HG03378 (cell line): ENCODE data around the gene KRT33B.
"Not testable (repeated sequence)": the region's sequence is repeated elsewhere in the genome, so short reads cannot be mapped to it uniquely, and the experiment has no call there.

Experiments
- ATAC-seq: cut with Tn5 transposase; IDR thresholded peaks from one replicate; pipeline ENCODE4 v1.9.1; 2021; ENCODE audit warnings: mild to moderate bottlenecking, moderate library complexity; ENCODE audit not compliant: unreplicated experiment

Gene KRT33B

DNA sequence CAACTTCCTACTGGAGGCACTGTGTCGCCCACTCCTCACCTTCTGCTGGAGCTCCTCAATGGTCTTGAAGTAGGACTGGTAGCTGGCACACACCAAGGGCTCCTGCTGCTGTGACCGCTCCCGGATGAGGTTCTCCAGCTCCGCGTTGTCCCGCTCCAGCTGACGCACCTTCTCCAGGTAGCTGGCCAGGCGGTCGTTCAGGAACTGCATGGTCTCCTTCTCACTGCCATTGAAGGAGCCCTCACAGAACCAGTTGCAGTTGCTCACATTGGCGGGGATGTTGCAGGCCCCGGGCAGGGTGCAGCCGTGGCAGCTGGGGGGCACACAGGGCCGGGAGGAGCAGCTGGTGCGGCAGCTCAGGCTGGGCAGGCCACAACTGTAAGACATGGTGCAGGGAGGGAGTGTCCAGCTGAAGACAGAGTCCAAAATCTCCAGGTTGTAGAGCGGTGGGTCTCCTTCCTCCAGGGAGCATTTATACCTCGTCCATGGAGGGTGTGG lies 19.2 kb downstream of the KRT33B start, which contains the start of gene KRT33A:
TSS of gene KRT33A (minus strand) at position 448 of the 498 bp plus-strand sequence. CDS start at position 387, 61 bp downstream.
- ATAC-seq: not testable (repeated sequence)

DNA sequence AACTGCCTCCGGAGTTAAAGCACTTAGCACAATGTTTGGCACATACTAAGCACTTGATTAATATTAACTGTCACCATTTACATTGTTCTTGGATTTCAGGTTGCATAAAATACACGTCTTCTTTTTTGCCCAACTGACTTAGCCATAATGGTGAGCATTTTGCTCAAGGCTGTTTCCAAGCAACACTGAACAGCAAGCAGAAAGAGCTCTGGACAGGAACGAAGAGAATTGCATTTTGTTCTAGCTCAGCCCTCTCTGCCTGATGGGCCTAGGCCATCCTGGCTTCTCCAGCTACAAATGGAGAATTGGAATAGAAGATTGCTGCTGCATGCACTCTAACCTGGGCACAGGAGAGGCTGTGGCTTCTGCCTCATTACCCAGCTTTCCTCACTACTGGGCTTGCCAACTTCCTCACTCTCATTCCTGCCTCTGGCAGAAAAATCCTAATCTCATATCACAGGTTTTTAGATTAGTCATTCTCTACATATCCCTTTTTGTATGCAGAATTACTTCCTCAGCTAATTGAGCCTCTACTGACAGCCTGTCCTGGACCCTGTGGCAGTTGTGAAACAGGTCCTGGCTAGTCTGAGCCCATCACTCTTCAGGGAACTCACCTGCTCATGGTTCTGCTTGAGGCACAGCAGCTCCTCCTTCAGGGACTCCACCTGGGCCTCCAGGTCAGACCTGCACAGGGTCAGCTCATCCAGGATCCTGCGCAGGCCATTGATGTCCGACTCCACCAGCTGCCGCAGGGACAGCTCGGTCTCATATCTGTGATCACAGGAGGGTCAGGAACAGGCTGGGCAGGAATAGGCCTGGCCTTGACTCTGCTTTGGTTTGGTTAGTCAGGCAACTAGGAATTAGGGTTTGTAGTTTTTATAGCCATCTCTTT lies 21.5 kb downstream of the KRT33B start:
- ATAC-seq: no peak

DNA sequence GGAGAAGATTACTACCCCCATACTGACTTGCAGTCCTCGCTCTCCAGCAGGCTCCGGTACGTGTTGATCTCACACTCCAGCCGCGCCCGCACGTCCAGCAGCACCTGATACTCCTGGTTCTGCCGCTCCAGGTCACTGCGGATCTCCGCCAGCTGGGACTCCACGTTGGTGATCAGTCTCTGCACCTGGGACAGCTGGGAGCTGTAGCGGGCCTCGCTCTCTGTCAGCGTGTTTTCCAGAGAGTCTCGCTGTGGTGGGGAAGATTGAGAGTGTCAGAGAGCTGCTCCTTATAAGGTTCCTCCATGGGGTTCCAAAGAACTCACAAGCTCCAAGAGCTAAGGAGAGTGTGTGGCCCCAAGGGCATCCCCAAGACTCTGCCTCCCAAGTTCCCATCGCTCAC lies 23.2 kb downstream of the KRT33B start:
- ATAC-seq: not testable (repeated sequence)

DNA sequence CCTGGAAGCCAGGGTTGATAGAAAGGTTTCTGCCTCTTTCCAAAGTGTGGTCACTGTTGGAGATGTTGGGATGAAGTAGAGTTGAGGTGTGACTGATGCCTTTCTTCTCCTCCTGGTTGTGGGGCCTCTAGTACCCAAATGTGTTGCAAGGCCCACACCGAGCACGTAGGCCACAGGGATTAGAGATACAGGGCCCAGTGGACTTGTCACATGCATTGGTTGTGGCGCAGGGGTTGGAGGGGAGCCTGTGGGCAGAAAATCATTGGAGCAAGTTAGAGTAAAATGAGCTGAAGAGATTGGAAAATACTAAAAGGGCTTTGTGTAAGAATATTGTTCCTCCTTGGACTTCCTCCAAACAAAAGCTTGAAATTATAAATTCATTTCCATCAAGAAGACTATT lies 23.6 kb downstream of the KRT33B start:
- ATAC-seq: no peak

DNA sequence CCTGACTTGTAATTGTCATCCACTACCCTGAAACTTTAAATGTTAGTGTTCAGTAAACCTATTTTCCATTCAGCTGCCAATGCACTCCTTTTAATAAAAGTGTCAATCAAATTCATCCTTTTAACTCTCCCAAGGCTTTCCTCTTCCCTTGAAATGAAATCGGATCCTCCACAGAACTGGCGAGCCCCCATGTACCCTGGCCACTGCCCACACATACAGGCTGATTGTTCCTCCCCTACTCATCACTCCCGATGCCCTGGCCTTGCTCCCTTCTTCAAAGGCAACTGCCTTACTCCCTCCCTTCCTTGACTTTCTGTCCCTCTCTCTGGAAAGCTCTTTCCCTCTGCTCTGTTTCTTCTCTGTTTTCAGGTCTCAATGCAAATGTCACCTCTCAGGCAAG lies 26.6 kb downstream of the KRT33B start:
- ATAC-seq: no peak

DNA sequence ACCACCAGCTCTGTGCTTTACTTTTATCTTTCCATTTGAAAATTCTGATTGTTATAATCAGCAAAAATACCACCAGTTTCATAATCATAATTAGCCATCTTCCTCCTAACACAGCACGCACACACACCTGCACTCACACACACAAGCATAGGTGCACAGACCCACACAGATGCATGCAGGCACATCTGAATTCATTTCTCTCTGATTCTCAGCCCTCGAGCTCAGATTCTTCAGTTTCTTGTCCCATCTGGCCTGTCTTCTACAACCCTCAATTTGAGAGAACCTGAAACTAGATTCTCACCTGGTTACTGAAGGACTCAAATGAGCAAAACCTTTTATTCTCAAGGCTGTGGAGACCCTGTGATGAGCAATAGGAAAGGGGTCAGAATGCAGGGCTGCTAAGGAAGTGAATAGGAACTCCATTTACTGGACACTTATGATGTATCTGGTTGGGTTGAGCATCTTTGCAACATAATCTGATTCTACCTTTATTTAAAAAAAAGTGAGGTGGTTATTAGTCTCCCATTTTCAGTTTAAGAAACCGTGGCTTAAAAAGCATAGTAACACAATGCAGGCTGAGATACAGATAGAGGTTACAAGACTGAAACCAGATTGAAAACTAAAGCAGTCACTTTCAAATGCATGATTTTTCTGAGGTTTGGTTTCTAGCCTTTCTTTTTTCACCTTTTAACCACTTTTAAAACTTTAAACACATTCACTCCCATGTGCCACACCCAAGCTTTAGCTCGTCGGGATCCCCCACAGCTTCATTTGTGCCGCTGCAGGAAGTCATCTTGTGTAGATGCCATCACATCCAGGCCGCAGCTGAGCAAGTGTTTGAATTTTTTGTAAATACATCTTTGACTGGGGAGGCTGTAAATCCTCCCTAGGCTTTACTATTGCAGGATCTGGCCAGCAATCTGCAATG lies 28.4 kb downstream of the KRT33B start:
- no peak for ATAC-seq

DNA sequence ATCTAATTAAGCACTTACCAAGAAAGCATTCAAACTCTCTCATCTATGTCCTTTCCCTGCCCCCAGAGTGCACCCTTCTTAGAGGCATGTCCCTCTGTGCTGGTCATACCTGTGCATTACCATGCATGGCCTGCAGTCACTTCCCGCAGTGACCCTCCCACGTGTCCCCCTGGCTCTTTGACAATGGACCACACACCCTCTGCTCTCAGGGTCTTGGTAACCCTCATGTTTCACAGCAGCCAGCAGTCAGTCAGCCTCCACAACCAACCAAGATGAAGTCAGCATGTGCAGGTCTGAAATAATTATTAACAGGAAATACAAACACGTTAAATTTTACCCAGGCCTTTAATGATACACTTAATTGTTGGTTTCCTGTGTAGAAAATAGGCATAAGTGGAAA lies 29.1 kb downstream of the KRT33B start:
- ATAC-seq: no peak

DNA sequence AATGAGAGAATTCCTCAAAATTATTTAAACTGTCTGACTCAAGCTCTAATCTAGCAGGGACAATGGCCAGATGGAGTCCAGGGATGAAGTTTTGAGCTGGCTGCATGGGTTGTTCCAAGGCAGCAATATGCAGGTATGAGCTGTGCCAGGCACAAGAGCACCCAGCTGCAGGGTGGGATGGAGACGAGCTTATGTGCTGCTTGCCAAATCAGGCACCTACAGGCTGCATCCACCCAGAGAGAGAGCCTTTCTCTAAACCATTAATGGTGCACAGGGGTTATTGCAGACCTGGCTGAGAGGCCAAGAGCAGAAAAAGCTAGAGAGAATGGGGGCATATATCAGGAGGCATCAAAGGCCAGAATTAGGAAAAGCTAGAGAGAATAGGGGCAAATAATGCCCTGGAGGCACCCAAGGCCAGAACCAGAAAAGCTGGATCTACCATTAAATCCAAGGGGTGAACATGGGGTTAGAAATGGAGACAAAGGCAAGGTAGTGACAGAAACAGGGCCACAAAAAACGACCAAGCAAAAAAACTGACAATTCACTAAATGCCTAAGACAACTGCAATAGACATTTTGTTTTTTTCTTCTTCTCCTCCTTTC lies 29.9 kb downstream of the KRT33B start:
- ATAC-seq: no peak

DNA sequence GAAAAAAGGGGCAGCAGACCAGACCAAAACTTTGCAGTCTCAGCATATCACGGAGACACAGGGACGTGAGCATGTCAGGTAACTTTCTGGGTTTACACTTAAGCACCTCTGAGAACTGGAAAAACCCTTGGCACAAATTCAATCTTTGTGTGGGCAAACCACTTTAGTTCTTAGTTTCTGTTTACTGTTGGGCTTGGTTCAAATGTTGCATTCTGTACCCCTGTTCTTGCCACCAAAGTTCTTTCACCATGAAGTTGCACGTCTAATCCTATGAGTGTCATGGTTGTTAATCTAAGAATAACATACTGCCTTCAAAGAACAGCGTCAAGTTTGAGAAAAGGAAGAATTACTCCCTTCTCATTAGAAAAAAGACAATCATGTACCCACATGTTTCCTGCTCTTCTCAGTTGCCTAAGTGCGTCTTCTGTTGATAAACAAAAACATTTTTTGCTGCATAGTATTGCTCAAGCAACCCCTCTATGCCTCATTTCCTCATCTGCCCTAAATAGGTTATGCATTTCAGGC lies 30.6 kb downstream of the KRT33B start:
- ATAC-seq: peak; percentile 49

DNA sequence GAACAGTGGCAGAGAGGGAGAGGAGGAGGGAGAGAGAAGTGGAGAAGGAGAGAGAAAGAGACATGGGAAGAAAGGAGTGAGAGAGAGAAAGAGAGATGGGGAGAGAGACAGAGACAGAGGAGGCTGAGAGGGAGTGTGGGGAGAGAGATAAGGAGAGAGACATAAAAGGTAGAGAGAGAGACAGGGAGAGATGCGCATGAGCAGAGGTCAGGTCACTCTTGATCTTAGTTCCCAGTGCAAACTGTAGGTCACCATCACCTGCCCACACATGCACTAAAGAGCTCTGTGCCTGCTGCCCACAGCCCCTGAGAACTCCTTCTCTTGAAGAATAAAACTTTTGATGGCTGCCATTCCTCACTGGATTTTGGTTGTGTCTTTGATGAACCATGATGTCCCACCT lies 33.9 kb downstream of the KRT33B start:
- ATAC-seq: no peak

DNA sequence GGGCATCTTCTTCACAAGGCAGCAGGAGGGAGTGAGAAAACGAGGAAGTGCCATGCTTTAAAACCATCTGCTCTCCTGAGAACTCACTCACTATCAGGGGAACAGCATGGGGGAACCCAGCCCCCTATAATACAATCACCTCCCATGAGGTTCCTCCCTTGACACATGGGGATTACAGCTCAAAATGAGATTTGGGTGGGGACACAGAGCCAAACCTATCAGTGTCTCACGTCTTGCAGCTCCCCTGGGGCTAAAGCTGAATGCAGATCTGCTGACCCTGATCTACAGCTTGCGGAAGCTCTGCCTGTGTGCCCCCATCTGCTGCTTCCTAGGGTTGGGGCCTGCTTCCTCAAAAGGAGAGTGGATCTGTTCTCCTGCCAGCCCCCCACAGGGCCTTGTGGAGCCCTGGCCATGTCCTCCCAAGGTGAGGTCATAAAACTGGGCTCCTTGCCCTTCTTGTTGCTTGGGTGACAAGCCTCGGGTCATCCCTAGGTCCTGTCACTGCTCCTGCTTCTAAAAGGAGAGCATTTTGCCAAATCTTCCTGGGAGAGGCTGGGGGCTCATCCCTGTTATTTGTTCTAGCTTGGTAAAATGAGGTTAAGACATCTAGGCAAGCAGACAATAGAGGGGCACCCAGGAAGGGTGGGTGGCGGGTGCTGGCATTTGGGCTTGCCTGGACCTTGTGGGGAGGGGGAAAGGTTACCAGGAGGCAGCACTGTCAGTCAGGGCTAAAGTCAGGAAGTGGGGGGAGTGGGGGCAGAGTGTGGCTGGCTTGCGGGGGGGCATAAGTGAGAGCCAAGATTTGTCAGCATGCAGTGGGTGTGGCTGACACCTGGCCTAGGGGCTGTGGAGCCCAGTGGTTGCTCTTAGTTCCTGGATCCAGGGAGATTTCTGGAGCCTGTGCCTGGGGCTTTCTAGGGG lies 35.0 kb downstream of the KRT33B start:
- no peak for ATAC-seq

DNA sequence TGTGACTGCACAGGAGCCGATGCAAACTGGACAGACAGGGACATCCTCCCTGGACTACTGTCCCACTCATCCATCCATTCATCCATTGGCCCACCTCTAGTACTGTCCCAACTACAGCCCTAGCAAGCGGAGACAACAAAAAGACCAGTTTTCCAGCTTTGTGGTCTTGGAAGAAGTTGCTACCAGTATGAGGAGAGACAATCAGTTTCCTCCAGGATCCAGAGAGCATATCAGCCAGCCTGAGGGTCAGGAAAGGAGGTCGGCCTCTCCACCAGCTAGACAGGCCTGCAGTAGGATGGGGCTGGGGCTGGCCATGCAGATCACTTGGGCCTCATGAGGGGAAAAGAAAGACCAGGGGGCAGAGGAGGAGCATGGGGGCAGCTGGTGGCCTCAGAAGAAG lies 35.8 kb downstream of the KRT33B start:
- ATAC-seq: no peak

DNA sequence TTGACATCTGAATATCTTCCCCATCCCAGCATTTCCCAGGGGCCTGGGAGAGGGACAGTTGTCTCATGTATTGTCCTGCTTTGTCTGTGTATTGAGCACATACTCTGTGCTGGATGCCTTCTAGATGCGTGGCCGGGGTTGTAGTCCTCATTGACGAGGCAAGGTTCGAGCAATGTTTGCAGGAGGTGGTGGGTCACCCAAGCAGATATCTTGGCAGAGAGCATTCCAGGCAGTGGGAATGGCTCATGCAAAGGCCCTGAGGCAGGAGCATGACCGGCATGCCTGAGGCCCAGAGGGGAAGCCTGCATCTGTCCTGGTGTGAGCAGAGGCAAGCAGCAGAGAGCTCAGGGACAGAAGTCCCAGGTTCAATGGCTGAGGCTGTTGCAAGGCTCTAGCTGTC lies 36.5 kb downstream of the KRT33B start:
- ATAC-seq: no peak

DNA sequence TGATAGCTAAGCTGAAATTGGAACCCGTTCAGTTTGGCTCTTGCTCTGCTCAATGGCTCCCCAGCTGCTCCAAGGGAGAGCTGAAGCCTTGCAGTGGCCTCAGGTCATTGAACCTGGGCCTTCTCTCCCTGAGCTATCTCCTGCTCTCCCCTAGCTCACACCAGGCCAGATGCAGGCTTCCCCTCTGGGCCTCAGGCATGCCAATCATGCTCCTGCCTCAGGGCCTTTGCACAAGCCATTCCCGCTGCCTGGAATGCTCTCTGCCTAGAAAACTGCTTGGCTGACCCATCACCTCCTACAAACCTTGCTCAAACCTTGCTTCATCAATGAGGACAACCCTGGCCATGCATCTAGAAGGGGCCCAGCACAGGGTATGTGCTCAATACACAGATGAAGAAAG lies 37.4 kb downstream of the KRT33B start:
- ATAC-seq: no peak

DNA sequence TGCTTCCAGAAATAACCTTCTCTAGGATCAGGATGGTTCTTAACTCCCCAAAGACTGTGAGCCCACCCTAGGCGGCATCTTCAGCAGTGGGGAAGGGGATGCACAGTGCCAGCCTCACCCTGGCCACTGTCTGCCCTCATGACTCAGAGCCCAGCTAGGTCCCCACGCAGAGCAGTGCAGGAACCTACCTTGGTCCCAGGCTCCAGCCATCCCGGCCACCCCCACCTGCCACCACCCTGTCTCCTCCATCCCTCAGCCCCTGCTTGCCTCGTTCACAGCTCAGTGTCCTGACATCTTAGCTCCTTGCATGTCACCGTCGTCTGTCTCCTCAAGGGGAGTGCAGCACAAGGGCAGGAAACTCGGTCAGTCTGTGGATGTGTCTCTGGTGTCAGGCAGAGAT lies 38.0 kb downstream of the KRT33B start:
- ATAC-seq: no peak

DNA sequence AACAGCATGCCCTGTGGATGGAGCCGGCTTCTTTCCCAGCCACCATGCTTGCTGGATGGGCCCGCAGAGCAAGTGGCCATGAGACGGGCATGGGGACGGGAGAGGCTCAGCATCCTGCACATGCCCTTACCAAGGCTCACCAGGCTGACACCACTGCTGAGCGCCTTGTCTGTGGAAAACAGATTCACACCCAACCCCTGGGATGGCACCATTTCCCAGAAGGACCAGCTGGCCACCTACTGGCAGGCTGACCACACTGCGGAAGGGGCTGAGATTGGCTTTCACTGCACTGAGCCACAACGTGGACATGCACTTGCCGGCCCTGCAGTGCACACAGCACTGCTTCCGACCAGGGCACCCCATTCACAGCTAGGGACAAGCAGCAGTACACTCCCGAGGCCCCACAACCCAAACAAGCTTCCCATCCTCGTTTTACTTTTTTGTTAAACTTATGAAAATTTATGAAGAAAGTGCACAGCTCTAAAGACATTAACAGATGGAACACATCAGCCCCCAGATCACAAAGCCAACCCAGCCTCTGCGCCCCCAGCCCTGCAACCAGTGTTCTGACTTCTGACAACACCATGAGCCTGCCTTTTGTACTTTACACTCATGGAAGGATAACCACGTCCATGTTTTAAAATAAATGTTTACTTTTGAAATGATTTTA lies 40.2 kb downstream of the KRT33B start:
- ATAC-seq: no peak

DNA sequence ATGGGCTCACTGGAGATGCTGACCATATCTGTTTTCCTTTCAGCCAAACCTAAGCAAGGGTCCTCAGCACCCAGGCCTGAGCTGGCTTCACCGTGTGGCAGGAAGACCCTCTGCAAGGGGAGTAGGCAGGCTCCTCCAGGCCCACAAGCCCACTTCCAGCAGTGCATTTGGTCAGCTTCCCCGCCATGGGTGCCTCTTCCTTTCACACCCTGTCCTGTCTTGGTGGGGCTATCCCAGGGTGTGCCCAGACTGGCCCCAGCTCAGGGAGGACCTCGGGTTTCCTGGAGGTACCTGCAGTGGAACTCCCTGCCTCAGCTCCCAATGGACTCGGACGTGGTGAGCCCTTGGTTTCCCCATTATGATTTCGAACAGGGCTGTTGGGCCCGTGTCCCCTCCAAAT lies 41.4 kb downstream of the KRT33B start:
- ATAC-seq: no peak

DNA sequence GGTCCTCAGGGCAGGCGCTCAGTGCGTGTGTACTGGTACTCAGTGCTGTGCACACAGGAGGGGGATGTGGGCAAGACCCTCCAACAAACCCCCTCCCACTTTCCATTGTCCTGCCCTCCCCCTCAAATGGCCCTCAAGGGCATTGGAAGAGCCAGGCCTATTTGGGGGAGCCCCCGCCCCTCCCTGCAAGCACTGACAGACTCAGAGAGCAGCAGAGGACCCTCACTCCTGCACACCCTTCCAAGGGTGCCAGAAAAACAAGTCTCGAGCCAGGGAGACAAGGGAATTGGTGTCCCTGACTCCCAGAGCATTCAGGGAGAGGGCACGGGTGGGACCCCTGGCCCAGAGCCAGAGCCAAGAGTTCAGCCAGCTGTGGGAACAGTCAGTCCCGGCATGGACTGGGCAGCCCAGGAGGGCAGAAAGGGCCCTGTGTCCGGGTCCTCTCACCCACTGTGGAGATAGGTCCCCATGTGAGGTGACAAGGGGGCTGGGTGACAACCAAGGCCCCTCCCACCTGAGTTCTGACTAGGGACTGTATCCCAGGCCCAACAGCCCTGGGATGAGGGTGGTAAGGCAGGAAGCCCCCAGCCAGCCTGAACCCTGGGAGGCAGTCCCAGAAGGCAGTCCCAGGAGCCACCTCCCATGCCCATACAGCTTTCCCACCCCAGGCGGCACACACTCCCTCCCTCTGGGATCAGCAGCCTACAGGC lies 42.0 kb downstream of the KRT33B start:
- no peak for ATAC-seq
